Forelimb muscle (tissue), 1 donor: ENCODE data around the gene TYMS. TPM values are rescaled to one million over a fixed set of nuclear protein-coding genes. Genes with fewer than 3 reads are reported as not detected.
A peak's percentile ranks its signal among the peaks of the same experiment; 100 is the strongest.

ENCODE experiments used
- DNase-seq: peaks from one replicate; pipeline ENCODE4 v3.0.0-alpha.2; 2013; ENCODE audit warnings: low read depth
- polyA plus RNA-seq: library from polyadenylated mRNA; unstranded; fragments of 120-200 nt; gene quantifications from one replicate; pipeline ENCODE4 v1.2.1, GENCODE V29; 2013; ENCODE audit not compliant: insufficient read length

TYMS gene
- polyA plus RNA-seq, 1 donor: 49.0 TPM

- no peak for DNase-seq
Measured at GRCh38 chr18:711310-711656, 53.8 kb downstream of the TYMS start.

DNA sequence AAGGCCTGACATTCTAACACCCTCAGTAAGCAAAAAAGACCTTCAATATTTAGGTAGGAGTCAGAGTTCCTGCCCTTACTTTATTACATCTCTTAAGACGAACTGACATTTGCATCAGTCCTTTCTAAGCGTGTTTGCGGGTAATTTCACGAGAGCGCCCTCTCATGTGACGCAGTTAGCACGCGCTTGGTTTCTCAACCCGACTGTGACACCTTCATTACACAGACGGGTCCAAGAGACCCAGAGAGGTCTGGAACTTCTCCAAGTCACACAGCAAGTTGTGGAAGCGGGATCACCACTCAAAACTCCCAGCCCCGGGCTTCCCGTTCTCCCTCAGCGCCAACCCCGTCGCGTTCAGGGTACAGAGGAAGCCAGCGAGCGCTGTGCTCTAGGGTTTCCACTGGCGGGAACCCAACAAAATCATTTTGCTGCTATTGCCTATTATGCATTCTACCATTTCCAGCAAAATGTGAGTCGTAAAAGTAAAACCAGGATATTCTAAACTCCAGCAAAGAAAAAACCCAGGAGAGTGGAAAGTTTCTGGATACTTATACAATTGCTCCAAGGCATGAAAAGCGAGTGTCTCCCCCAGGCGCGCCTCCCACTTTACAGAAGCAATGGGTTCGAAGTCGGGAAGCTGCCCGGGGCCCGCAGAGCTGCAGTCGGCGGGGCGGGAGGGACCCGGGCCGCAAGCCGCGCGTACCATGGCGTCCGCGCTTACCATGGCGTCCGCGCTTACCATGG lies 54.4 kb downstream of the TYMS start:
- peak; percentile 55 for DNase-seq

DNA sequence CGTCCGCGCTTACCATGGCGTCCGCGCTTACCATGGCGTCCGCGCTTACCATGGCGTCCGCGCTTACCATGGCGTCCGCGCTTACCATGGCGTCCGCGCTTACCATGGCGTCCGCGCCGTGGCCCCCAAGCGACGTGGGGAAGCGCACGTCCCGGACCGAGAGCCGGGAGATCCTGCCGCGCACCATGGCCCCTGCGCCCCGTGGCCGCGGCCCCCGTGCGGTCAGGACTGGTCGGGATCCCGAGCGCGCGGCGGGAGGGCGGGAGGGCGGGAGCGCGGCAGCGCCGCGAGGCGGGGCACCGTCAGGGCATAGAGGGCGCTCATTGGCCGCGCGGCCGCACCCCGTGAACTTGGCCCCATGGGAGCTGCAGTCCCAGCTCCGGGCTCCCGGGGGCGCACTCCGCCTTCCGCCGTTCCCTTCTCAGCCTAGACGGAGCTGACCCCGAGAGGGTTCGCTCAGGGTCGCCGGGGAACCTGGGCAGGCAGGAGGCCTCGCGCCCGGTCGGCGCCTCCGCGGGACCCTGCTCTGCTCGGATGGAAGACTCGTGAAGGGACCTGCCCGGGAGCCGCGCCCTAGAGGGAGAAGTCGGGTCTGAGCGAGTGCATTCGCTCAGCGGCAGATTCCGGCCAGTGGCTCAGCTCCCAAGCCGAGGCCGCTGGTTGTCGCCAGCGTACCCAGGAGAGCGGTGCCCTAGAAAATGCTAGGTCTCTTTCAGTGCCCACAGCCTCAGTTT lies 55.1 kb downstream of the TYMS start, which contains the start of gene ENOSF1:
Gene ENOSF1, minus strand, starts transcription at position 230 of the 734 bp plus-strand sequence. Its CDS starts 43 bp downstream, at position 187.
- no peak for DNase-seq

- DNase-seq: no peak
Measured at GRCh38 chr18:713135-713490, 55.7 kb downstream of the TYMS start.

- no peak for DNase-seq
Measured at GRCh38 chr18:715626-716025, 58.2 kb downstream of the TYMS start.

DNA sequence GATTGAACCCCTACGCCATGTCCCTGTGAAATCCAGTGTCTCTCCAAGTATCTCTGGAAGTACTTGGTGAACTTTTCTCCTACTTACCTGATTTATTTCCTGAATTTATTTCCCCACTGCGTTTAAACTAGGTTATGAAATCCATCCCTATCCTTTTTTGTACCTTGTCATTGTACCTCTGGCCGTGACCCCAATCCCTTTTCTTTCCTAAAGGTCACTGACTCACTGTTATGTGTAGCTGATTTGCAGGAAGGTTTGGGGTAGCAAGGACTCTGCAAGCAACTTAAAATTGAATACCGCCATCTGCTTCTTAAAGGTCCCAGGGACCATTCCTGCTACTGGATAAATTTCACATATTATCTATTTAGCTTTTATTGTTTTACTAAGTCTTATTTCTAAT lies 59.5 kb downstream of the TYMS start:
- DNase-seq: no peak

Other genes with a start within 250 kb of the TYMS start
- gene COLEC12, start 157.0 kb upstream of the TYMS start, polyA plus RNA-seq: 38.7 TPM
- gene CETN1, start 77.3 kb upstream of the TYMS start, polyA plus RNA-seq: not detected
- gene CLUL1, start 60.7 kb upstream of the TYMS start, polyA plus RNA-seq: 0.25 TPM
- gene ENOSF1, start 55.0 kb downstream of the TYMS start, polyA plus RNA-seq: 28.8 TPM
- 45.3 TPM for gene YES1, start 154.6 kb downstream of the TYMS start, polyA plus RNA-seq
- 0.34 TPM for gene ADCYAP1, start 247.2 kb downstream of the TYMS start, polyA plus RNA-seq